Fibroblast of lung (primary cell): ENCODE results near the gene NOA1. TPM values are rescaled to one million over a fixed set of nuclear protein-coding genes. Genes with fewer than 3 reads are reported as not detected.
A peak's percentile ranks its signal among the peaks of the same experiment; 100 is the strongest.

Source experiments
- DNase-seq, 2 donors: peaks; one replicate each; pipeline versions ENCODE4 v3.0.0 to v3.0.0-alpha.2; 2010; ENCODE audit warnings: low read depth in 2 of 2
- H2AFZ ChIP-seq: 2 replicates; pipeline ENCODE4 v1.5.1; 2012; ENCODE audit warnings: low read length, control low read depth, inconsistent platforms
- H3K27ac ChIP-seq: 2 replicates; pipeline ENCODE4 v1.5.1; 2011; ENCODE audit warnings: low read length, control low read depth; ENCODE audit not compliant: insufficient read depth
- H3K27me3 ChIP-seq: 2 replicates; pipeline ENCODE4 v1.5.1; 2011; ENCODE audit warnings: mild to moderate bottlenecking, low read length; ENCODE audit not compliant: control insufficient read depth, insufficient read depth
- H3K36me3 ChIP-seq: 2 replicates; pipeline ENCODE4 v1.5.1; 2011; ENCODE audit warnings: low read length; ENCODE audit not compliant: control insufficient read depth, insufficient read depth
- H3K4me1 ChIP-seq: 2 replicates; pipeline ENCODE4 v1.5.1; 2011; ENCODE audit warnings: low read length; ENCODE audit not compliant: control insufficient read depth, insufficient read depth; ENCODE audit errors: extremely low read depth
- H3K4me2 ChIP-seq: 2 replicates; pipeline ENCODE4 v1.5.1; 2011; ENCODE audit warnings: low read length, control low read depth; ENCODE audit not compliant: insufficient read depth; ENCODE audit errors: extremely low read depth
- H3K4me3 ChIP-seq, 4 experiments: fragments of 200-600 bp in 1 of 4; sonication (generic) in 1 of 4; replicated peaks in 1 of 4; 2 replicates each; pipeline ENCODE4 v1.5.1; 2011 to 2016; ENCODE audit warnings: low read length in 4 of 4, low read depth in 3 of 4, mild to moderate bottlenecking in 3 of 4, control low read depth in 2 of 4, inconsistent platforms in 1 of 4, mixed read lengths in 1 of 4; ENCODE audit not compliant: insufficient read depth in 1 of 4; ENCODE audit errors: control extremely low read depth in 1 of 4
- H3K79me2 ChIP-seq: 2 replicates; pipeline ENCODE4 v1.5.1; 2012; ENCODE audit warnings: mild to moderate bottlenecking, low read length, inconsistent platforms; ENCODE audit not compliant: control insufficient read depth, insufficient read depth
- H3K9ac ChIP-seq: 2 replicates; pipeline ENCODE4 v1.5.1; 2011; ENCODE audit warnings: mild to moderate bottlenecking, low read length, control low read depth; ENCODE audit not compliant: insufficient read depth
- H3K9me3 ChIP-seq: 2 replicates; pipeline ENCODE4 v1.5.1; 2012; ENCODE audit warnings: low read depth, low read length; ENCODE audit not compliant: control insufficient read depth, insufficient read depth
- H4K20me1 ChIP-seq: 2 replicates; pipeline ENCODE4 v1.5.1; 2011; ENCODE audit warnings: low read length; ENCODE audit not compliant: control insufficient read depth, insufficient read depth; ENCODE audit errors: extremely low read depth
- EZH2 ChIP-seq: IDR thresholded peaks from 2 replicates; pipeline ENCODE4 v1.5.1; 2012; ENCODE audit warnings: low read length, control low read depth, mild to moderate bottlenecking; ENCODE audit errors: missing control alignments
- polyA plus RNA-seq, 2 donors: library from polyadenylated mRNA; depleted of rRNA in 1 of 2; stranded (reverse) in 1 of 2; unstranded in 1 of 2; fragments of >200 nt; gene quantifications; 2 replicates each; pipeline ENCODE4 v1.2.1, GENCODE V29; 2011 to 2012; ENCODE audit warnings: missing spikeins in 1 of 2
- total RNA-seq: library from RNA; depleted of rRNA; stranded (reverse); fragments of >200 nt; gene quantifications from 2 replicates; pipeline ENCODE4 v1.2.1, GENCODE V29; 2014
- TF ChIP-seq, protein P1 (sequence below), 2 donors: IDR thresholded peaks in 1 of 2; conservative IDR thresholded peaks in 1 of 2; 1 replicate in 1 of 2; 2 replicates in 1 of 2; pipeline ENCODE4 v1.5.1; 2011 to 2012; ENCODE audit warnings: low read length in 2 of 2, control low read depth in 1 of 2, inconsistent platforms in 1 of 2, low read depth in 1 of 2, mild to moderate bottlenecking in 1 of 2

The NOA1 gene
- total and polyA plus RNA-seq, 2 donors (not counting 1 experiment from before 2014, with no cell fraction given), result 12.1 to 15.0 TPM

GRCh38 chr4:56978750-56979303 is 1.4 kb upstream of the NOA1 start, which contains the start of gene POLR2B:
TSS of gene POLR2B (plus strand) at chr4:56978896. CDS start at chr4:56978986, 90 bp downstream.
- Histone ChIP-seq H3K4me3 (peak within 1 kb of the TSS; percentile 49 to 99 (median 98)), H3K4me2 (peak within 1 kb of the TSS; percentile 79), H3K79me2 (peaks cover 74% of the 10 kb centered on the region), H3K9me3 (no peaks in the 10 kb centered on the region), H3K4me1 (peaks cover 5% of the 10 kb centered on the region), H4K20me1 (no peaks in the 10 kb centered on the region), H3K27ac (peak within 1 kb of the TSS; percentile 98), H3K9ac (peak within 1 kb of the TSS; percentile 87), H3K27me3 (no peaks in the 10 kb centered on the region), H3K36me3 (peaks cover 3% of the 10 kb centered on the region), H2AFZ (peak within 1 kb of the TSS; percentile 99)
- DNase-seq, result peak; percentile 87 to 96
- no peak for TF ChIP-seq EZH2
- TF ChIP-seq, protein P1, sequence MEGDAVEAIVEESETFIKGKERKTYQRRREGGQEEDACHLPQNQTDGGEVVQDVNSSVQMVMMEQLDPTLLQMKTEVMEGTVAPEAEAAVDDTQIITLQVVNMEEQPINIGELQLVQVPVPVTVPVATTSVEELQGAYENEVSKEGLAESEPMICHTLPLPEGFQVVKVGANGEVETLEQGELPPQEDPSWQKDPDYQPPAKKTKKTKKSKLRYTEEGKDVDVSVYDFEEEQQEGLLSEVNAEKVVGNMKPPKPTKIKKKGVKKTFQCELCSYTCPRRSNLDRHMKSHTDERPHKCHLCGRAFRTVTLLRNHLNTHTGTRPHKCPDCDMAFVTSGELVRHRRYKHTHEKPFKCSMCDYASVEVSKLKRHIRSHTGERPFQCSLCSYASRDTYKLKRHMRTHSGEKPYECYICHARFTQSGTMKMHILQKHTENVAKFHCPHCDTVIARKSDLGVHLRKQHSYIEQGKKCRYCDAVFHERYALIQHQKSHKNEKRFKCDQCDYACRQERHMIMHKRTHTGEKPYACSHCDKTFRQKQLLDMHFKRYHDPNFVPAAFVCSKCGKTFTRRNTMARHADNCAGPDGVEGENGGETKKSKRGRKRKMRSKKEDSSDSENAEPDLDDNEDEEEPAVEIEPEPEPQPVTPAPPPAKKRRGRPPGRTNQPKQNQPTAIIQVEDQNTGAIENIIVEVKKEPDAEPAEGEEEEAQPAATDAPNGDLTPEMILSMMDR (conservative IDR thresholded peaks at IDR 0.05 in 1 of 2, IDR thresholded peaks at IDR 0.05 in 1 of 2; ENCODE audit: low read depth in 1 of 2, low read length in 2 of 2), result no peak

GRCh38 chr4:56976837-56977320 is 527 bp downstream of the NOA1 start:
- DNase-seq, result no peak
- H3K79me2 ChIP-seq, result peaks cover 55% of the 10 kb centered on the region

DNA sequence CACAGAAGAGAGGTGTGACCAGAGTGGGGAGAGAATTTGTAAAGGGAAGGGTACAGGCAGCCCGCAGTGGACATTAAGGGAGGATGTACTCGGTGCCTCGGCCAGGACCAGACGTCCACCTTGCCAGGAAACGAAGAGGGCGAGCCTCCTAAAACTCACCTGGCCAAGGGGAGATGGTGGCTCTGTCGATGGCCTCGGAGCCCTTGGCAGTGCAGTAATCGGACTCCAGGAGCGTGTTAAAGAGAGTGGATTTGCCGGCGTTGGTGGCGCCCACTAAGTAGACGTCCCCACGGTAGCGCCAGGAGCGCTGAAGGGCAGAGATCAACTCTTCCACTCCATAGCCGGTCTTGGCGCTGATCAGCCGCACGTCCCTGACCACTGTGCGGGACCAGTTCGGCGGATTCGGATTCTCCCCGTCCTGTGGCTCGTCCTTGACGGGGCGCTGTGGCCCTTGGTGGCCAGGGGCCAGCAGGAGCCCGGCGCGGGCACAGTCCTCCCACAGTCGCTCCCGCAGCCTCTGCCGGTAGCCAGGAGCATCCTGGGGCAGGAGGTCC is 1.0 kb downstream of the NOA1 start:
- Histone ChIP-seq H3K79me2 (peaks cover 50% of the 10 kb centered on the region), H3K27me3 (no peaks in the 10 kb centered on the region), H2AFZ (peak overlapping the region; percentile 34), H3K36me3 (peaks cover 8% of the 10 kb centered on the region), H4K20me1 (no peaks in the 10 kb centered on the region), H3K4me2 (peak overlapping the region; percentile 93), H3K4me1 (peaks cover 3% of the 10 kb centered on the region), H3K4me3 (peak overlapping the region; percentile 49 to 99 (median 80)), H3K9me3 (no peaks in the 10 kb centered on the region), H3K9ac (peak overlapping the region; percentile 51), H3K27ac (peak overlapping the region; percentile 63)
- TF ChIP-seq, protein P1 (conservative IDR thresholded peaks at IDR 0.05 in 1 of 2, IDR thresholded peaks at IDR 0.05 in 1 of 2; ENCODE audit: low read depth in 1 of 2, low read length in 2 of 2), result no peak
- TF ChIP-seq EZH2, result no peak
- DNase-seq, result no peak

More at GRCh38 chr4:56976837-56977320, 527 bp downstream of the NOA1 start:
- Histone ChIP-seq H3K4me2 (peak overlapping the region; percentile 93), H3K9ac (peak overlapping the region; percentile 51), H4K20me1 (no peaks in the 10 kb centered on the region), H3K4me1 (peaks cover 5% of the 10 kb centered on the region), H3K9me3 (no peaks in the 10 kb centered on the region), H2AFZ (peak overlapping the region; percentile 57), H3K27me3 (no peaks in the 10 kb centered on the region), H3K36me3 (peaks cover 8% of the 10 kb centered on the region), H3K27ac (peak overlapping the region; percentile 98), H3K4me3 (peak overlapping the region; percentile 49 to 99 (median 80))
- TF ChIP-seq EZH2, result no peak
- TF ChIP-seq, protein P1 (conservative IDR thresholded peaks at IDR 0.05 in 1 of 2, IDR thresholded peaks at IDR 0.05 in 1 of 2; ENCODE audit: low read depth in 1 of 2, low read length in 2 of 2), result peak in 1 of 2 donors; percentile 20
